ENCODE data around the gene MORC4.

Gene MORC4

DNA sequence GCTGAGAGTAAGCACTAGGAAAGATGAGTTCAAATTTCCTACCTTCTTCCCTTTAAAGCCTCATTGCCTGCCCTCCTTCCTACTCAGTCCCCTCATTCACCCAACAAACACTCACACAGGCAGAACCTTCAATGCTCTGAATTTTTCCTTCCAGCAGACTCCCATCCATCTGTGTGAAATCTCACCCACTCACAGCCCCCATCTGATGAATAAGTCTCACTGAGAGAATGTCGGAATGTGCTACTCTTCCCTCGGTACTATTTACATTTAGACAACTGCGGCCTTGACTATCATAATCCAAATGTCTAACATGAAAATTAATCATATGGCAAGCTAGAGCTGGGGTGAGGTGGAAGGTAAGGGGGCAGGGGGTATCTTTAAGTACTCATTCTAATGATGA lies 60.4 kb downstream of the MORC4 start:
- TF ChIP-seq, protein P1, sequence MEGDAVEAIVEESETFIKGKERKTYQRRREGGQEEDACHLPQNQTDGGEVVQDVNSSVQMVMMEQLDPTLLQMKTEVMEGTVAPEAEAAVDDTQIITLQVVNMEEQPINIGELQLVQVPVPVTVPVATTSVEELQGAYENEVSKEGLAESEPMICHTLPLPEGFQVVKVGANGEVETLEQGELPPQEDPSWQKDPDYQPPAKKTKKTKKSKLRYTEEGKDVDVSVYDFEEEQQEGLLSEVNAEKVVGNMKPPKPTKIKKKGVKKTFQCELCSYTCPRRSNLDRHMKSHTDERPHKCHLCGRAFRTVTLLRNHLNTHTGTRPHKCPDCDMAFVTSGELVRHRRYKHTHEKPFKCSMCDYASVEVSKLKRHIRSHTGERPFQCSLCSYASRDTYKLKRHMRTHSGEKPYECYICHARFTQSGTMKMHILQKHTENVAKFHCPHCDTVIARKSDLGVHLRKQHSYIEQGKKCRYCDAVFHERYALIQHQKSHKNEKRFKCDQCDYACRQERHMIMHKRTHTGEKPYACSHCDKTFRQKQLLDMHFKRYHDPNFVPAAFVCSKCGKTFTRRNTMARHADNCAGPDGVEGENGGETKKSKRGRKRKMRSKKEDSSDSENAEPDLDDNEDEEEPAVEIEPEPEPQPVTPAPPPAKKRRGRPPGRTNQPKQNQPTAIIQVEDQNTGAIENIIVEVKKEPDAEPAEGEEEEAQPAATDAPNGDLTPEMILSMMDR (IDR thresholded peaks at IDR 0.05), result no peak
- TF ChIP-seq ZFX (IDR thresholded peaks at IDR 0.05; ENCODE audit: borderline replicate concordance), result no peak
- no peak overlapping the region for H3K27ac ChIP-seq

DNA sequence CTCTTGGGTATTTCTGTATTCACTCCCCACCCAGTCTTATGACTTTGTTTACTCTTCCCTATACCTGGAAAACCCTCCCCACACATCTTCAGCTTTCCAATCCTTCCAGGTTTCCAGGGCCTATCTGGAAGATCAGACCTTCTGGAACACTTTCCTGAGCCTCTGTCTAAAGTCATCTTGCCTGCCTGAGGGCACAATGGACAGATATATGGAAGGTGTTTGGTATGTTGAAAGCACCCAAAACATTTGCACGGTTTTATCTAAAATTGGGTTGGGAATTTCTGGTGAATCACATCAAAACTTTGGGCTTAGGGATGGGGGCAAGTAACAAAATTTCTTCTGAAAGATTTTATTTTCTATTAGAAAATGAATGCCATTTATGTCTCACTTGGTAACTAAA lies 63.8 kb downstream of the MORC4 start:
- no peak for TF ChIP-seq ZFX (IDR thresholded peaks at IDR 0.05; ENCODE audit: borderline replicate concordance)
- TF ChIP-seq, protein P1 (IDR thresholded peaks at IDR 0.05), result no peak
- H3K27ac ChIP-seq, result no peak overlapping the region

DNA sequence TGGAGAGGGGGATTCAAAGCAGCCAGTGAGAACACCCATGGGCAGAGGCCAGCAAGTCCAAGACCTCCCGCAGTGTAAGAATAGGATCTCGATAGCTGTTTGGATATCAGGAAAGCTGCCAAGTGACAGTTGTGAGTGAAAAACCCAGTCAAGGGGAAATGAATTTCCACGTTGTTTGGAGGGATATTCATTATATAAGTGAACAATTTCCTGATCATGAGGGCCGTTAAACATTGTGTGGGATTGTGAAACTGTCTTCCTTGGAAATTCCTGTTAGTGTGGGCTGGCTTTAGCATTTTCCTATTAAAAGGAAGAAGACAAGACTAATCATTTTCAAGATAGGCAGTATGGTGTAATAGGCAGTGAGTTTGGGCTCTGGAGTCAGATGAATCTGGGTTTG lies 64.8 kb downstream of the MORC4 start:
- no peak overlapping the region for H3K27ac ChIP-seq
- no peak for TF ChIP-seq ZFX (IDR thresholded peaks at IDR 0.05; ENCODE audit: borderline replicate concordance)
- TF ChIP-seq, protein P1 (IDR thresholded peaks at IDR 0.05), result no peak

DNA sequence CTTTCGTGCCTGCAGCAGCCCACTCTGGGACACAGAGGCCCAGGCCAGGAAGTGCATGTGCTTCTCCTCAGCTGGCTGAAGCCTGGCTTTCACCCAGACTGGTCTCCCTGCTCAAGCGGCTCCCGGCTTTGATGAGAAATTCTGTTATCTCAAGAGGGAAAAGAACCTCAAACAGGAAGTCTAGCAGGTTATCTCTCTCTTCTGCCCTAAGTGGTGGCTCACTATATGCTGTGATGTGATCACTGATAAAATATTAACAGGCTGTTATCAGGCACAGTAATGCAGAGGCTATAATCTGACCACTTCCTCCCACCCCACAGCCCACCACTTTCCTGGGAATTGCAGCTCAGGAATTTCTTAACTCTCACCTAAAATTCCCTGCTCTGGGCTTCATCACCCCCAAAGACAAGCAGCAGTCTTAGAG lies 66.5 kb downstream of the MORC4 start:
- TF ChIP-seq, protein P1 (IDR thresholded peaks at IDR 0.05), result no peak
- H3K27ac ChIP-seq, result no peak overlapping the region

DNA sequence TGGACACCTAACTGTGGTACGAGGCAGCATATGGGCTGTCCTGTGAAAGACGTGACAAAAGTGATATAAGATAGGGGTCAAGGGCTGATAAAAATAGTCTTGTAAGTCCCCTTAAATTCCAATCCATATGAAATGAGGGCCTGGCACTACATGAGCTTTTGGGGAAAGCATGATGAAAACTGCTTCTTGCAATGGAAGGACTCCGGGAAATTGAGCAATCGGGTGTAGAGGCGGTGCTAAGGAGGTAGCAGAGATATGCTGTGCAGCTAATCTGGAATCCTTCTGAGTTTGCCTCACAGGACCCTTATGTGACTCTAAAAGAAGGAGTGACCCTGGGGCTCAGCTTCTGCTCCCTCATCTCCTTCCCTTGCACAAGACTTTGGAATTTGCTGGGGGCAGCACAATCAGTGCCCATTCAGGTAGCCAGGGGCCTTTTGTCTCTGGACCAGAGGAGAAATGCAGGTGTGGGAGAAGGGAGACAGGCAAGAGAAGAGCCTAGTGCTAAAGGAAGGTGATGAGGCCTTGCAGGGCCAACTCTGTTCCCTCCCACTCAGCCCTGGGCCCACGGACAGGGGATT lies 67.0 kb downstream of the MORC4 start:
- TF ChIP-seq ZFX (IDR thresholded peaks at IDR 0.05; ENCODE audit: borderline replicate concordance), result no peak
- TF ChIP-seq, protein P1 (IDR thresholded peaks at IDR 0.05), result no peak
- no peak overlapping the region for H3K27ac ChIP-seq

DNA sequence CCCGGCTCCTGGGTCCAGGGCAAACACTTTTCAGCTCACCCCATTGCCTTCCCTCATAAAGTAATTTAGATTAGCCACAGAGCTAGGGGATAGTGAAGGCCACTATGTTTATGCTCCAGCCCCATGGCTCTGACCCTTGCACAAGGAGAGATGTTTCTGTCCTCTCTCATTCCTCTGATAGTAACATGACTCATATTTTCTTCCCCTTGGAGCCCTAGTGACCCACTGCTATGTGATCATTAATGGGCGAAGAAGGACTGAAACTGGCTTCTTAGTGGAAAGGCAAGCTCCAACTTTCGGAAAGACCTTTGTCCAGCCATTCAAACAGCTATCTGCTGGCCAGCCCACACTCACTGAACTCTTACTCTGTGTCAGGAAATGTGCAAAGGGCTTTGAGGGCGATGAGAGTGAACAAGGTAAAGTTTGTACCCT lies 67.5 kb downstream of the MORC4 start:
- TF ChIP-seq ZFX (IDR thresholded peaks at IDR 0.05; ENCODE audit: borderline replicate concordance), result no peak
- TF ChIP-seq, protein P1 (IDR thresholded peaks at IDR 0.05), result no peak
- H3K27ac ChIP-seq, result no peak overlapping the region

DNA sequence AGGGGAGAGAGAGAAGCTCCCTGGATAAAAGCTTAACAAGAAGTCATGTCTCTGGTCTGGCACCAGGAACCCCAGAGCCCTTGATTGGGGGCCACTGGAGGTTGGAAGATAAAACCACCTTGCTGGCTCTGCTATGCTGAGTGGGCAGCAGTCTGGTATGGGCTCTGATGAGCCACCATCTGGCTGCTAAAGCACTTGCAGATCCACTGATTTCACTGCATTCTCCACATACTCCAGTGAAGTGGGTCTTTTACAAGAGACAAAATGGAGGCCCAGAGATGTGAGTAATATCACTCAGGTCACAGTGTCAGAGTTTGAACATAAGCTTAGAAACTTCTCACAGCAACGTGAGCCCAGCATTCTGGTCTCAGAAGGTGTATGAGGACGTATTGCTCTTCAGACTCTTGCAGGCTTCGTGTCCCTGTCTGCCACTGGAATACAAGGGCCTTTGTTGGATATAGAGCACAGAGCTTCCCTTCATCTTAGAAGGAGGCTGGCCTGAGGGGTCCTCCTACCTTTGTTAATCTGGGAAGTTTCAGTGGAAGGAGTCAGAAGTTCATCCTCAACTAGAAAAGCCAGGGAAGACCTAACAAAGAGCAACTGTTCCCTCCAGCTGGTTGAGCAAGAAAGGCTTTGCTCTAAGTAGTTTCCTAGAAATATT lies 68.1 kb downstream of the MORC4 start:
- TF ChIP-seq, protein P1 (IDR thresholded peaks at IDR 0.05), result no peak
- TF ChIP-seq ZFX (IDR thresholded peaks at IDR 0.05; ENCODE audit: borderline replicate concordance), result no peak
- H3K27ac ChIP-seq, result no peak overlapping the region
